PC-9 (cell line): ENCODE data around the gene PRAMEF18. TPM values are rescaled to one million over a fixed set of nuclear protein-coding genes. Genes with fewer than 3 reads are reported as not detected.
"Not testable (repeated sequence)": the region's sequence is repeated elsewhere in the genome, so short reads cannot be mapped to it uniquely, and the experiment has no call there.

Experiments used
- BruUV-seq: library from RNA; stranded (reverse); fragments of 400-500 nt; replicated peaks from 2 replicates; lab custom pipeline; 2021; lab: Mats Ljungman, UMichigan
- CTCF ChIA-PET: fragments of 300-600 bp; sonication (Branson Sonifier 250); formaldehyde crosslinking; loops from one replicate; lab custom pipeline; 2022; ENCODE audit warnings: antibody characterized with exemption; lab: Charles Lee
- POLR2A ChIA-PET: fragments of 300-600 bp; sonication (Branson Sonifier 250); formaldehyde crosslinking; loops from one replicate; lab custom pipeline; 2022; ENCODE audit warnings: antibody characterized with exemption; ENCODE audit not compliant: unreplicated experiment; lab: Charles Lee
- DNase-seq, 2 experiments: peaks; one replicate each; pipeline versions ENCODE4 v3.0.0 to v3.0.0-alpha.2; 2015 to 2022; ENCODE audit warnings: mixed read lengths in 1 of 2
- H2AFZ ChIP-seq: fragments of 200-600 bp; sonication (generic); 2 replicates; pipeline ENCODE4 v1.8.1; 2017; ENCODE audit warnings: antibody characterized with exemption
- H3F3A ChIP-seq: fragments of 200-600 bp; sonication (generic); 2 replicates; pipeline ENCODE4 v1.8.1; 2017; ENCODE audit warnings: antibody characterized with exemption, mild to moderate bottlenecking, low read depth; ENCODE audit not compliant: insufficient read depth
- H3K27ac ChIP-seq: fragments of 200-600 bp; sonication (generic); 2 replicates; pipeline ENCODE4 v1.6.1; 2016; ENCODE audit warnings: mixed run types
- H3K27me3 ChIP-seq: fragments of 200-600 bp; sonication (generic); 2 replicates; pipeline ENCODE4 v1.6.1; 2016; ENCODE audit warnings: low read depth, mixed run types; ENCODE audit not compliant: insufficient read depth
- H3K36me3 ChIP-seq: fragments of 200-600 bp; sonication (generic); 2 replicates; pipeline ENCODE4 v1.6.1; 2016; ENCODE audit warnings: low read depth, mixed run types
- H3K4me1 ChIP-seq: fragments of 200-600 bp; sonication (generic); replicated peaks from 2 replicates; pipeline ENCODE4 v1.6.1; 2016; ENCODE audit warnings: mixed run types; ENCODE audit not compliant: insufficient read depth
- H3K4me2 ChIP-seq: fragments of 200-600 bp; sonication (generic); 2 replicates; pipeline ENCODE4 v1.6.1; 2017; ENCODE audit warnings: mixed run types
- H3K4me3 ChIP-seq: fragments of 200-600 bp; sonication (generic); 2 replicates; pipeline ENCODE4 v1.6.1; 2016; ENCODE audit warnings: mixed run types
- H3K79me2 ChIP-seq: fragments of 200-600 bp; sonication (generic); 2 replicates; pipeline ENCODE4 v1.6.1; 2017; ENCODE audit warnings: low read depth, mixed run types
- H3K9me2 ChIP-seq: fragments of 200-600 bp; sonication (generic); 2 replicates; pipeline ENCODE4 v1.8.1; 2017; ENCODE audit warnings: mild to moderate bottlenecking; ENCODE audit not compliant: insufficient read depth
- H3K9me3 ChIP-seq: fragments of 200-600 bp; sonication (generic); 2 replicates; pipeline ENCODE4 v1.8.1; 2016; ENCODE audit warnings: low read depth; ENCODE audit not compliant: insufficient read depth
- H4K20me1 ChIP-seq: fragments of 200-600 bp; sonication (generic); 2 replicates; pipeline ENCODE4 v1.8.1; 2017; ENCODE audit not compliant: insufficient read depth
- EZH2 ChIP-seq: fragments of 200-600 bp; sonication (generic); IDR thresholded peaks from 2 replicates; pipeline ENCODE4 v1.8.0; 2017; ENCODE audit warnings: antibody characterized with exemption, low read depth
- intact Hi-C: fragments of 100-400 bp; cut with micrococcal nuclease; formaldehyde crosslinking; loops from one replicate; pipeline ENCODE4 v1.10.0; 2022; ENCODE audit not compliant: unreplicated experiment
- total RNA-seq: library from RNA; stranded (reverse); gene quantifications from 2 replicates; pipeline ENCODE4 v1.2.3, GENCODE V29; 2021
- TF ChIP-seq, protein P1 (sequence below): fragments of 200-600 bp; sonication (generic); conservative IDR thresholded peaks from 2 replicates; pipeline ENCODE4 v1.6.1; 2017; ENCODE audit warnings: mixed run types, antibody characterized with exemption, mild to moderate bottlenecking, moderate library complexity

The PRAMEF18 gene
- total RNA-seq, 1 experiment from 2014 or later: not detected

- H3K4me1 ChIP-seq, H3F3A ChIP-seq, intact Hi-C loops, H3K4me3 ChIP-seq, H3K79me2 ChIP-seq, BruUV-seq, CTCF ChIA-PET, H4K20me1 ChIP-seq, H3K9me3 ChIP-seq, H3K36me3 ChIP-seq, H3K27me3 ChIP-seq, H2AFZ ChIP-seq, H3K4me2 ChIP-seq, H3K27ac ChIP-seq, DNase-seq, H3K9me2 ChIP-seq, POLR2A ChIA-PET: not testable (repeated sequence)
These were observed 4.1 kb upstream of the PRAMEF18 start for GRCh38 chr1:13230096-13230495.

- H2AFZ ChIP-seq: no peak overlapping the region
These were observed 2.4 kb upstream of the PRAMEF18 start for GRCh38 chr1:13228343-13228781.

DNA sequence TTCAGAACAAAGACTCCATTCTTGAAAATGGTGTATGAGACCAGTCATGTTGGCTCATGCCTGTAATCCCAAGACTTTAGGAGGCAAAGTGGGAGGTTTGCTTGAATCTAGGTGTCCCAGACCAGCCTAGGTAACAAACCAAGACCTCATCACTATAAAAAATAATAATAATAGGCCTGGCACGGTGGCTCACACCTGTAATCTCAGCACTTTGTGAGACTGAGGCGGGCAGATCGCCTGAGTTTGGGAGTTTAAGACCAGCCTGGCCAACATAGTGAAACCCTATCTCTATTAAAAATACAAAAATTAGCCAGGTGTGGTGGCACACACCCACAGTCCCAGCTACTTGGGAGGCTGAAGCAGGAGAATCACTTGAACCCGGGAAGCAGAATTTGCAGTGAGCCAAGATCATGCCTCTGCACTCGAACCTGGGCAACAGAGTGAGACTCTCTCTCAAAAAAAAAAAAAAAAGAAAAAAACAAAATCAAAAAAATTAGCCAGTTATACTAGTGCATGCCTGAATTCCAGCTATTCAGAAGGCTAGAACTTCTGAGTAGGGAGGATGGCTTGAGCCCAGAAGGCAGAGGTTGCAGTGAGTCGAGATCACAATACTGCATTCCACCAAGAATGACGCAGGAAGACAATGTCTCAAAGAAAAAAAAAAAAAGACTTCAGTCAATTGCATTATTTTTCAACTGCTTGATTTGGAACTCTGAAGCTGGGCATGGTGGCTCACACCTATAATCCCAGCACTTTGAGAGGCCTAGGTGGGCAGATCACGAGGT is 1.5 kb upstream of the PRAMEF18 start:
- H2AFZ ChIP-seq, H3K36me3 ChIP-seq, H3K79me2 ChIP-seq, H3F3A ChIP-seq, H3K4me1 ChIP-seq, BruUV-seq, H3K27me3 ChIP-seq, H3K27ac ChIP-seq, H4K20me1 ChIP-seq, CTCF ChIA-PET, H3K4me2 ChIP-seq, DNase-seq, H3K9me3 ChIP-seq, H3K9me2 ChIP-seq, POLR2A ChIA-PET, H3K4me3 ChIP-seq, intact Hi-C loops: not testable (repeated sequence)

More at GRCh38 chr1:13228343-13228781, 2.4 kb upstream of the PRAMEF18 start:
- peak in 1 of 2 experiments; percentile 9 for DNase-seq
- H3K27ac ChIP-seq: no peak overlapping the region
- no peaks in the 10 kb centered on the region for H3K79me2 ChIP-seq
- no peak overlapping the region for H3K4me2 ChIP-seq
- CTCF ChIA-PET: no interaction called here
- H3K27me3 ChIP-seq: peaks cover 7% of the 10 kb centered on the region
- no peaks in the 10 kb centered on the region for H3K36me3 ChIP-seq
- POLR2A ChIA-PET: no interaction called here
- no peaks in the 10 kb centered on the region for H3K9me3 ChIP-seq
- no peaks in the 10 kb centered on the region for H3K9me2 ChIP-seq
- no peaks in the 10 kb centered on the region for H3K4me1 ChIP-seq
- H3F3A ChIP-seq: no peaks in the 10 kb centered on the region
- no TSS peak for BruUV-seq
- H4K20me1 ChIP-seq: no peaks in the 10 kb centered on the region
- no peak overlapping the region for H3K4me3 ChIP-seq
- no peak for TF ChIP-seq EZH2
- TF ChIP-seq, protein P1, sequence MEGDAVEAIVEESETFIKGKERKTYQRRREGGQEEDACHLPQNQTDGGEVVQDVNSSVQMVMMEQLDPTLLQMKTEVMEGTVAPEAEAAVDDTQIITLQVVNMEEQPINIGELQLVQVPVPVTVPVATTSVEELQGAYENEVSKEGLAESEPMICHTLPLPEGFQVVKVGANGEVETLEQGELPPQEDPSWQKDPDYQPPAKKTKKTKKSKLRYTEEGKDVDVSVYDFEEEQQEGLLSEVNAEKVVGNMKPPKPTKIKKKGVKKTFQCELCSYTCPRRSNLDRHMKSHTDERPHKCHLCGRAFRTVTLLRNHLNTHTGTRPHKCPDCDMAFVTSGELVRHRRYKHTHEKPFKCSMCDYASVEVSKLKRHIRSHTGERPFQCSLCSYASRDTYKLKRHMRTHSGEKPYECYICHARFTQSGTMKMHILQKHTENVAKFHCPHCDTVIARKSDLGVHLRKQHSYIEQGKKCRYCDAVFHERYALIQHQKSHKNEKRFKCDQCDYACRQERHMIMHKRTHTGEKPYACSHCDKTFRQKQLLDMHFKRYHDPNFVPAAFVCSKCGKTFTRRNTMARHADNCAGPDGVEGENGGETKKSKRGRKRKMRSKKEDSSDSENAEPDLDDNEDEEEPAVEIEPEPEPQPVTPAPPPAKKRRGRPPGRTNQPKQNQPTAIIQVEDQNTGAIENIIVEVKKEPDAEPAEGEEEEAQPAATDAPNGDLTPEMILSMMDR: peak; percentile 40; the same call in 1 of the 2 replicates
- intact Hi-C loops: no loop called here

GRCh38 chr1:13224480-13225060 is 1.4 kb downstream of the PRAMEF18 start:
- Histone ChIP-seq H3K27ac (no peak overlapping the region), H3K9me2 (no peaks in the 10 kb centered on the region), H2AFZ (no peak overlapping the region), H4K20me1 (no peaks in the 10 kb centered on the region), H3K9me3 (no peaks in the 10 kb centered on the region), H3K4me1 (no peaks in the 10 kb centered on the region), H3K27me3 (peaks cover 7% of the 10 kb centered on the region), H3K79me2 (no peaks in the 10 kb centered on the region), H3K4me3 (no peak overlapping the region), H3K36me3 (no peaks in the 10 kb centered on the region), H3K4me2 (no peak overlapping the region), H3F3A (no peaks in the 10 kb centered on the region)
- no peak for TF ChIP-seq EZH2
- TF ChIP-seq, protein P1: no peak
- ChIA-PET POLR2A (no interaction called here), CTCF (no interaction called here)
- no peak for DNase-seq
- BruUV-seq: no TSS peak
- intact Hi-C loops: no loop called here

- H3K4me1 ChIP-seq, BruUV-seq, H4K20me1 ChIP-seq, H3K4me3 ChIP-seq, H2AFZ ChIP-seq, H3K9me3 ChIP-seq, H3K79me2 ChIP-seq, H3F3A ChIP-seq, POLR2A ChIA-PET, CTCF ChIA-PET, DNase-seq, H3K27me3 ChIP-seq, intact Hi-C loops, H3K4me2 ChIP-seq, H3K36me3 ChIP-seq, H3K27ac ChIP-seq, H3K9me2 ChIP-seq: not testable (repeated sequence)
These were observed 3.2 kb downstream of the PRAMEF18 start for GRCh38 chr1:13222788-13223187.
